Iris pigment epithelial cell (primary cell): ENCODE data around the gene SCO1.
"Not testable (repeated sequence)": the region's sequence is repeated elsewhere in the genome, so short reads cannot be mapped to it uniquely, and the experiment has no call there.

Experiments used
- DNase-seq: peaks from one replicate; pipeline ENCODE4 v3.0.0-alpha.2; 2011; ENCODE audit warnings: low read depth

Gene SCO1

GRCh38 chr17:10725262-10725661, 27.9 kb upstream of the SCO1 start:
- DNase-seq: no peak

DNA sequence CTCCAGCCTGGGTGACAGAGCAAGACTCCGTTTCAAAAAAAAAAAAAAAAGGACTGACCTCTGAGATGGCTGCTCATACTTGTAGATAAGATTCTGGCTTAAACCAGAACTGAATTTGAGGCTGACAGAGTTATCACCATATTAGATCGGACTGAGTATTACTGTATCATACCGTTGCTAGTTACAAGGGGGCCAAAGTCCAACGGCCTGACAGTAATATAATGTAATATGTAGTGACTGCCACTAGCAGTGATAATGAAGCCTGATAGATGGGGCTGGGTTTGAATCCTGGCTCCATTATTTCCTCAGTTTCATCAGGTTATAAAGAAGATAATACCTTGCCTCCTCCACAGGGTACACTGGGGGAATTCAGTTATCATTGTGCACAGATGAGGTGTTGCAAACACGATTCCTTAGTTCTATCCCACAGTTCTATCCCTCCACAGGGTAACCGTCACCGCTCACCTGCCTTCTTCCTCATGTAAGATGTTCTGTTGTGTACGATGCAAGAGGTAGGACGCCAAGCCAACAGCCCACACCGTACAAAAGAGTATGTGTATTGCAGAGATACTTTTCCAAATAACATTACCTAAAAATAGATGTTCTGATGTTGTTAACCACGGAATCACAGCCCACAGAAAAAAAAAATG, 27.3 kb upstream of the SCO1 start:
- DNase-seq: no peak

DNA sequence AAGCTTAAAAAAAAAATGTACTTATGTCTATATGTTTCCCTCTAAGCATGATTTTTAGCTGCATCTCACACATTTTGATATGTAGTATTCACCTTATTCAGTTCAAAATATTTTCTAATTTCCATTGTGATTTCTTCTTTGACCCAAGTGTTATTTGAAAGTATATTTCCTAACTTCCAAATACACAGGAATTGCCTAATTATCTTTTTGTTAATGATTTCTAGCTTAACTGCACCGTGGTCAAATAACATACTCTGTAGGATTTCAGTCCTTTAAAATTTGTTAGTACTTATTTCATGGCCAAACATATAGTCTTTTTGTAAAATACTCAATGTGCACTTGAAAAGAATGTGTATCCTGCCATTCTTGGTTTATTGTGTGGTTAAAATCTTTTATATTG, 21.2 kb upstream of the SCO1 start:
- no peak for DNase-seq

DNA sequence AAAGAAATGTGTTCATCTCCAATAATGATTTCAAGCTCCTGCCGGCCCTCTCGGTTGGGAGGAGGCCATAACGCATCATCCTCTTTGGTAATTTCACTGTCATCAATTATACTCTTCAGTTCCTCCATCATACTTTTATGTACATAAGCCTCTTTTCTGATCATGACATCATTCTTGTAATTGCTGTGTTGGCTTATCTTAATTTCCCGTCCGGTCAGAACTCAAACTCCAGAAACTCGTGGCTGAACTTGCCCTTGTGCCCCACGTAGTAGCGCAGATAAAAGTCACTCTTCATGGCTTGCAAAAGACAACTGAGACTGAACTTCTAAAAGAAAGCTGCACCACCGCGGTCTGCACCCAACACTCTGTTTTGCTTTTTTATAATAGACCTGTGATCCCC, 18.9 kb upstream of the SCO1 start:
- DNase-seq: no peak

- DNase-seq: peak; percentile 64
Measured at GRCh38 chr17:10713318-10713717, 16.0 kb upstream of the SCO1 start.

GRCh38 chr17:10705727-10706126, 8.4 kb upstream of the SCO1 start:
- DNase-seq: no peak

DNA sequence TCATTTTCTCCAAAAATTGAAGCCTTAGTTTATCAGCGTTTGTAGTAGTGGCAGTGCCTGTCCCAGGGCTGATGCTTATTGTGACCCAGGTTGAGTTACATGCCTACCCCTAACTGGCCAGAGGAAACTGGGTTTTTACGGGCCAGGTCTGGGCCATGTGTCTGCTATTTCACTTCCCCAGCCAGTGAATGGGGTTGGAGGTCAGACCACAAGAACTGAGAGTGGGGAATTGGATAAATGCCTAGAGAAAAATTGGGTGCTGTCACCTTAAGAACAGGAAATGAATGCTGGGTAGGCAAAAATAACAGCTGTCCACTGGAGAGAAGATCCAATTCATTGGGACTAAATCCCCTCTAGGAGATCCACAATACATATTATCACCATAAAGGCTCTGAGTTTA, 5.2 kb upstream of the SCO1 start:
- peak; percentile 88 for DNase-seq

GRCh38 chr17:10699856-10700255, 2.5 kb upstream of the SCO1 start:
- peak; percentile 88 for DNase-seq

DNA sequence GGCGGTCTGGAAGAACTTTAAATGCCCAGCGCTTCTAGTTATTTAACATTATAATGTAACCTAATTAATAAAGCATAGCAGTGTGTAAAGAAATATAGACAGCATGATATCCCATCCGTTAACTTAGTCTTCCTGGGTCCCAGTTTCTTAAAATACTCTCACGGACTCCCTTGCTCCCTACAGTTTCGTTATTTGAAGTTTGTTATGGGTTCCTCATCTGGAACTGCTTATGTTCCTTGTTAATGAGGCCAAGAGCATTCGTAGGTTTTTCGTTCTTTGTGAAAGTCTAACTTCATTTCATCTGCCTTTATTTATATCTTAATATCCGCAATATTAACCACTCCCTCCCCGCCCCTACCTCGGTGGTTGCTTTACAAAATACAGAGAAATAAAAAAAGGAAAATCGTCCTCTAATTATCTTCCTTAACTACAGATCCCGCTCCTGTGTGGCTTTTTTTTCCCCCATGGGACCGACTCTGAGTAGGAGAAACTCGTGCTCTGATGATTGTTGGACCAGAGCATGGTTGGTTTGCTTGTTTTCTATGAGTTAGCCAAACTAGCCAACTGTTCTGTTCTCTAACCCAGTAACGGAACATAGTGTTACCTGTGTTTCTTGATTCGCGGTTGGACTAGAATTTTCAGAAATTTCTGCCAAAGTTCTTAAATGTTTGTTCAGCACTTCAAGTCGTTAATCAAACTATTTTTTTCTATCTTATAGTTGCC, 924 bp upstream of the SCO1 start:
- peak; percentile 38 for DNase-seq

DNA sequence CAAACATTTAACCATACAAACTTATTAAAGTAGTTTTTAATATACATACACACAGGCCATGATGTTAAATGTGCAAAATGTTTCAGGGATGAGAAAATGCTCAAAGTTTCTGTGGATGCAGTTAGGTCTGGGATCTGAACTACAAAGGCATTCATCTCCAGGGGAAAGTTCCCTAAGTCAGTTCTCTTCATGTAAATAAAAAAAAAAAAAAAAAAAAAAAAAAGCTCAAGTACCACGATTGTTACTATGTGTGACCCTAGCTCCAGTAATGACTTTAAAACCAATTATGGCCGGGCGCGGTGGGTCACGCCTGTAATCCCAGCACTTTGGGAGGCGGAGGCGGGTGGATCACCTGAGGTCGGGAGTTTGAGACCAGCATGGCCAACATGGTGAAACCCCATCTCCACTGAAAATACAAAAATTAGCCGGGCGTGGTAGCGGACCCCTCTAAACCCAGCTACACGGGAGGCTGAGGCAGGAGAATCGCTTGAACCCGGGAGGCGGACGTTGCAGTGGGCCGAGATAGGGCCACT, 1.4 kb downstream of the SCO1 start:
- not testable (repeated sequence) for DNase-seq

GRCh38 chr17:10687499-10687898, 9.8 kb downstream of the SCO1 start:
- DNase-seq: no peak

- DNase-seq: peak; percentile 40
Measured at GRCh38 chr17:10683853-10684252, 13.5 kb downstream of the SCO1 start.

DNA sequence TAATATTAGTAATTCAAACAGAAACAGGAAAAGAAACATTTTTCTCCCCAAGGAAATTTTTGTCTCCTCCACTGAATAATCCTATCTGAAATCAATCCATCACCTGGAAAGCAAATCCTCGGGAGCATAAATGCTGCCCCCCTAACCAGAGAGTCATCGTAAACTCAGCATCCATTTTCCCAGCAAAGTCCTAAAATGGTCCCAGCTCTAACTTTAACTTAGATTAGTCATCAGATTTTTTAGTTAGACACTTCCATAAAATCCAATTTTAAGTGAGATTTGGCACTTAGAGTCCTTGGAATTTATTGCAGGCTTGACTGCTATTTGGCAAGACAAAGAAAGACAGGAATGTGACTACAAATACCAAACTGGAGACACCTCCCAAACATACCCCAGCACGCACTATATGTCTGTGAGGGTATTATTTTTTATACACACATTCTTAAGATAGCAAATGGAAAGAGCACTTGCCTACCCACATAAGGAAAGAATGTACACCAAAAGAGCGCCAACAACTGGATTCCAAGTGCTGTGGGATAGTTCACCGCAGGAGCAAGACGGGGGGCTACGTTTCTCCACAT, 15.4 kb downstream of the SCO1 start:
- peak; percentile 35 for DNase-seq

- no peak for DNase-seq
Measured at GRCh38 chr17:10674704-10675103, 22.6 kb downstream of the SCO1 start.

- DNase-seq: no peak
Measured at GRCh38 chr17:10673312-10673711, 24.0 kb downstream of the SCO1 start.

DNA sequence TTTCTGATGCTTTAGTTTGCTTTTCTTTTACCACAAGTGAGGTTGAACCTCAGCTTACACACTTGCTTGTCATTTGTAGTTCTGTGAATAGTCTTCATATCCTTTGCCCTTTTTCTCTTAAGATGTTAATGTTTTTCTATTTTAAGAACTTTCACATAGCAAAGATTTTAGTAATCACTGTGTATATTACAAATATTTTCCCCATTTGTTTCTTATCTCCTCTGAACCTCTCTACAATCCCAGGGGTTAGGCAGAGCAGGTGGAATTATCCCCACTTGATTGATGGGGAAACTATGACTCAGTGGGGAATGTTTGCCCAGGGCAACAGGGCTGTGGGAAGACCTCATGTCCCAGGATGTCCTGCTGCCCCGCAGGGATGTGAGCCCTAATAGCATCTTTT, 28.6 kb downstream of the SCO1 start:
- DNase-seq: peak; percentile 60

DNA sequence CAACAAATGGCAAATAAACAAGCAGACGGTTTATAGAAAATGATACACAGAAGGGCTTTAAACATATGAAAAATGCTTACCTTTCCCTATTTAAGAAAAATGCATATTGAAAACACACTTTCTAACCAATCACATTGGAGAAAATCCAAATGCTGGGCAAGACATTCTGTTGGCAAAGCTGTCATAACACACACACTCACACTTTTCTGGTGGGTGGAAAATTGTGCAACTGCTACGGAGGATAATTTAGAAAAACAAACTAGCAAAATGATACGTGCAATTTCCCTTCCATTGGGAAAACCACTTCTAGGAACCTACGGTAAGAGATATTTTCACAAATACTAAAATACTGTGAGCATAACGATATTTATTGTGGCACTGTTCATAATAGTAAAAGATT, 30.4 kb downstream of the SCO1 start:
- DNase-seq: peak; percentile 24

DNA sequence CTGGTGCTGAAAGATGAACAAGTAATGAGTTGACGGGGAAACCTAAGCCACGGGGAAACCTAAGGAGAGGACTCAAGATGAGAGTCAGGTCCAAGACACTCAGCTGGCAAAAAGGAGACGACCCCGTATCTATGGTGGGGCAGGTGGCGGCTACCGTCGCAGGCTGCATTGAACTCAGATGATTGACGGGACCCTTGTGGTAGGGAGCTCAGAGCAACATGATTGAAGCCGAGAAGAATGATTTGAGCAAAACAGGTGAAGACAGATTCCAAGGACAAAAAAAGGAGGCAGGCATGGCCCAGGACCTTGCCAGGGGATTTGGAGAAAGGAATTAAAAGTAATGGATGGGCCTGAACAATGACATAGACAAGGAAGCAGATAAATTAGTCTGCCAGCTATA, 32.8 kb downstream of the SCO1 start:
- DNase-seq: no peak

- DNase-seq: no peak
Measured at GRCh38 chr17:10663231-10663630, 34.1 kb downstream of the SCO1 start.

DNA sequence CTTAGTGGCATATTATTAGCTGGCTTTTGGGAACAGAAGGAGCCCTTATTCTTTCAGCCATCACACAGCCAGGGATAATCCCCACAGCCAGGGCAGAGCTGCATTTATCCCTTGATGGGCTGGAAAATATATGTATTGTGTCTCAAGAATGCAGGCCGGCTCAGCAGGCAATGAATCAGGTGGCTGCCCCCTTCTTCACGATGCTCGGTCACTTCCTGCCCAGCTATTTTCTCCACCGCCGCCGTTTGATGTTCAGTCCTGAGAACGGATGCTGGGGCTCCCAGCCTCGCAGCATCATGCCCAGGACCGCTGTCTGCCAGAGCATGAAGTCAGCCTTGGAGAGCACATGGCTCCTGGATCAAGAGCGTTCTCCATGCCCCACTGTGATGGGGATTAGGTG, 35.9 kb downstream of the SCO1 start:
- DNase-seq: peak; percentile 10

DNA sequence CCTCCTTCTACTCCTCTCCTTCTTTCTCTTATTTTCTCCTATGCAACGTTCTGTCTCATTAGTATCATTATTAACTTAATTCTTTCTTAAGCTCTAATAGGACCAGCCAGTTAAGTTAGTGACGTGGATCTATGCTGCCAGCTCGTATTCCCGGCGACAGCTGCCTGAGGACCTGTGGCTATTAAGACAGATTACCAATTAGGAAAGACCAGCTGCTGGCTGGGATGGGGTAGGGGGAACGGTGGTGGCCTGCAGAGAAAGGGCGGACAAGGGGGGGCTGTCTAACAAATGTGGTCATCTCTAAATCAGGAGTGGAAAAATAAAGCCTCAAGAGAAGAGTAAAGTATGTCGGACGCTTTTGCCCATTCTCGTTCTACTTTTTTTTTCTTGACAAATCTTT, 39.5 kb downstream of the SCO1 start:
- DNase-seq: no peak

DNA sequence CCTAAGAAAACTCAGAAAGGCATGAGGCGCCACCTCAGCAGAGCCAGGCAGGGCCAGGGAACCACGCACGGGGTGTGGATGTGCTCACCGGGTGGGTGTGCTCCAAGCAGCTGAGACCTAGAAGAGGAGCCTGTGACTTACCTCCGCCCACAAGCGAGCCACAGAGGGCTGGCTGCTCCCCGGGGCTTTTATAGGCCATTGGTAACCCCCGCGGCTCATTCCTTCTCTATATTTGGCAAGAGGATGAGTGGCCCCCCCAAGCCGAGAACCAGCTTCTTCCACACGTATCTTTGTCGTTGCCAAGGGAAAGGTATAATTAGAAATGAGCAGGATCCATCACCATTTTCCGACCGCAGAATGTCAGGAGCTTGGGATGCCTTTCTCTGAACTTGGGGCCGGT, 40.2 kb downstream of the SCO1 start, which contains the start of gene MYH3:
Gene MYH3 (minus strand): TSS at position 162 of the 400 bp plus-strand sequence. CDS start 2,245 bp downstream, outside the sequence.
- no peak for DNase-seq

- DNase-seq: no peak
Measured at GRCh38 chr17:10653987-10654386, 43.3 kb downstream of the SCO1 start.
